ENCODE data around the gene TMEM201.

- TF ChIP-seq CTCF (IDR thresholded peaks at IDR 0.05; ENCODE audit: extremely low read depth in 1 of 2, insufficient read depth in 1 of 2, low read depth in 1 of 2, low read length in 2 of 2) (no peak), POLR2AphosphoS5 (IDR thresholded peaks at IDR 0.05; ENCODE audit: insufficient read depth, low read depth, low read length) (no peak), MYC (IDR thresholded peaks at IDR 0.05; ENCODE audit: low read depth, low read length) (no peak)
These were observed 68.9 kb downstream of the TMEM201 start for GRCh38 chr1:9657521-9658032.
